Erythroblast (primary cell): Measurements from ENCODE around the gene KLHL29.

Experiments used
- DNase-seq, 2 experiments: peaks; one replicate each; lab custom pipeline; 2025; lab: John Stamatoyannopoulos, UW
- GATA1 ChIP-seq: IDR thresholded peaks from 2 replicates; pipeline ENCODE4 v1.6.1; 2011; ENCODE audit warnings: low read depth, mild to moderate bottlenecking, control low read depth, low read length, moderate library complexity
- POLR2A ChIP-seq: IDR thresholded peaks from 2 replicates; pipeline ENCODE4 v1.6.1; 2011; ENCODE audit warnings: mild to moderate bottlenecking, low read length

The KLHL29 gene

GRCh38 chr2:23606968-23607367, 222.0 kb downstream of the KLHL29 start:
- TF ChIP-seq GATA1: no peak
- no peak for TF ChIP-seq POLR2A
- no peak for DNase-seq

DNA sequence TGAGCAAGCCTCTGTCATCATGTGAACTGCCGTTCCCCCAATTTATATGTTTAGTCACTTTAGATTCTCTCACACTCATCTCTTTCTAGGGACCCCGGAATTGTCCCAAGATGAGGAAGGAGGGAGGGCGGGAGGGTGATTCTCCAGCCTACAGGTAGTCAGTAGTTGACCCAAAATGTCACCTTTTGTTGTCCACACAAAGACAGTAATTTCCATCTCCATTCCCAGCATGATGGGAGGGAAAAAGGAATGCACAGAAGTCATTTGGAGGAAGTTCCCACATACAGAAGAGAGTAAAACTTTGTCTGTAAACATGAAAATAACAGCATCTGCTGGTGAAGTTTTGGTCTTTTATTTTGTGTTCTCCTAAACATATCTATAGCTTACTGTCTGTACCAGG, 222.9 kb downstream of the KLHL29 start:
- no peak for TF ChIP-seq POLR2A
- TF ChIP-seq GATA1: no peak
- DNase-seq: no peak

GRCh38 chr2:23609254-23609653, 224.3 kb downstream of the KLHL29 start:
- TF ChIP-seq POLR2A (no peak), GATA1 (no peak)
- no peak for DNase-seq

DNA sequence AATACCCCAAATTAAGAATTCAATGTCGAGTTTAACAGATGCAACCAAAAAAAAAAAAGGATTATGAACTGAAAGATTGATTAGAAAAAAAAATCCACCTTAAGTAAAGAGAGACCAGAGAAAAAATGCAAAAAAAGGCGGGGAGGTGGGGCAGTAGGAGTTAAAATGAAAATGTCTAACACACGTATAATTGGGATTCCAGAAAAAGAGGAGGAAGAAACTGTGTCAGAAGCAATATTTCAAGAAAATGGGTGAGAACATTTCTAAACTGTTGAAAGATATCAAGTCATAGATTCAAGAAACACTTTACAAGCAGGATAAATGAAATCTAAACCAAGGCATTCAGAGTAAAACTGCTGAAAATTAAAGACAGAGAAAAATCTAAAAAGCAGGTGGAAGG, 226.9 kb downstream of the KLHL29 start:
- no peak for DNase-seq

GRCh38 chr2:23614701-23615100, 229.7 kb downstream of the KLHL29 start:
- no peak for DNase-seq
- no peak for TF ChIP-seq POLR2A
- no peak for TF ChIP-seq GATA1

More for the DNA sequence above, 226.9 kb downstream of the KLHL29 start:
- no peak for TF ChIP-seq GATA1
- no peak for TF ChIP-seq POLR2A

GRCh38 chr2:23615216-23616020, 230.4 kb downstream of the KLHL29 start:
- TF ChIP-seq POLR2A: no peak
- no peak for TF ChIP-seq GATA1
- DNase-seq: no peak

DNA sequence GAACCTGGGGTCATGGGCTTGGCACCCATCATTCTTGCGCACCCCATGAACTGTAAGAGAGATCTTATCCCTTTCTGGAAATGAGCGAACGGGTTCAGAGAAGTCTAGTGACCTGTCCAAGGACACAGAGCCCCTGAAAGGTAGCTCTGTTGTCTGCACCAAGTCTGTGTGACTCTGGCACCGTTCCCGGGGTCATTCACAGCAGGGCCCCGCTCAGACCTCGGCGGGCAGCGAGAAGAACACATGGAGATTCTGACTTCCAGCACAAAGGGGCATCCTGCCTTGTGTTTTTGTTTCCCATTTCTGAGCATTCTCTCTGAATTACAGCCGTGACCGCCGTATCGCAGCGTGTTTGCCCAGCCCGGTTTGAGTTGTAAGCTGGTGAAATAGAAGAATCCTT, 231.7 kb downstream of the KLHL29 start:
- TF ChIP-seq POLR2A (no peak), GATA1 (no peak)
- no peak for DNase-seq

GRCh38 chr2:23617167-23617810, 232.3 kb downstream of the KLHL29 start:
- DNase-seq: no peak
- no peak for TF ChIP-seq GATA1
- no peak for TF ChIP-seq POLR2A

DNA sequence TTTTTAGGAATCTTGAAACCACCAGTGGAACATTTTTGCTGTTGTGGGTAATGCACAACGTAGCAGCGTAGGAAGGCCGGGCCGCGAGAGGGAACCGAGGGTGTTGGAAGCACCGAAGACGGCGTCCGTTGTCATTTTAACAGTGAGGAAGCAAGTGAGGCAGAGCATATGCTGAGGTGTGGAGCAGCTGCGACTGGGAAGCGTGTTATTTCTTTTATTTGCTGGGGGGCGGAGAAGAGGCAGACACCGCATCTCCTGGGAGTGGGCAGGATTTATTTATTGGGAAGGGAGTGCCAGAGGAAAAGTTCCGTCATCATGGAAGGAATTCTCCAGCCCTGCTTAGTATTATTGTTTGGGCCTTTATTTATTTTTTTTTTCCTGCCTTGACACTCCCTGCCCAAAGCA, 232.8 kb downstream of the KLHL29 start:
- TF ChIP-seq POLR2A: no peak
- no peak for TF ChIP-seq GATA1
- DNase-seq: no peak

- TF ChIP-seq GATA1 (no peak), POLR2A (no peak)
- DNase-seq: no peak
Observed at GRCh38 chr2:23618265-23618664, 233.3 kb downstream of the KLHL29 start.

- TF ChIP-seq POLR2A (no peak), GATA1 (no peak)
- DNase-seq: no peak
Observed at GRCh38 chr2:23618794-23619530, 234.0 kb downstream of the KLHL29 start.

DNA sequence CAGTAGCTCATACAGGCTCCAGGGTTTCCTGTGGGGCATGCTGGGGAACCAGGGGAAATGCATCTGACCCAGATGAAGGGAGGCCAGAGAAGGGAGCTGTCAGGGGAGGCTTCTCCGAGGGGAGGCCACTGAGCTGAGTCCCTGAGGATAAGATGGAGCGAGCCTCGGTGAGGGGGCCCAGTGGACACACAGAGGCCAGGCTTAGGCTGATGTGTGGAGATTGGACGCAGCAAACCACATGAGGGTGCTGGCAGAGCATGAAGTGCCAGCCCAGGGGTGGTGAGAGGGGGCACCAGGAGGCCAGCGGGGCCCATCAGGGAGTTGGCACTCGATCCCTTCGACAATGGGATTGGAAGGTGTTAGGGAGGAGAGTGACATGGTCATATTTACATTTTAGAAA, 235.0 kb downstream of the KLHL29 start:
- DNase-seq: no peak
- TF ChIP-seq GATA1 (no peak), POLR2A (no peak)

DNA sequence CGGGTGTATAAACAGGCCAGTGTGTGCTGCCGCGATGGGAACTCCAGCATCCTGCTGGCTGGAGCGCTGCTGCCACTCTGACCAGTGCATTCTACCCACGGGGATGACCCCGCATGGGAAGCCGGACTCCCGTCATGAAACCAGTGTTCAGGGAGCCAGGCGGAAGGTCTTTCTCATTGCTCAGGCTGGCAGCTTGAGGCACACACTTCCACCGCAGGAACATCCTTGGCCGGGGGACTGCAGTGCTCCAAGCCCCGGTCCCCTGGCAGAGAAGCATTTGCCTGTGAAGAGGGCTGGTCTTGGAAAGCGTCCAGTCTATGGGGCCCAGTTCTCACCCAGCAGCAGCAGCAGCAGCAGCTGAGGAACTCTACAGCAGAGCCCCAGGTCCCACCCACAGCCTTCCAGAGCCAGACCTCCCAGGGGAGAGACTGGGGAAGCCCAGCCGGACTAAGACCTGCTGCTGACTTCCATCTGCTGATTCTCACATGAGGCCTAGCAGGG, 235.9 kb downstream of the KLHL29 start:
- DNase-seq: no peak
- TF ChIP-seq POLR2A (no peak), GATA1 (no peak)

DNA sequence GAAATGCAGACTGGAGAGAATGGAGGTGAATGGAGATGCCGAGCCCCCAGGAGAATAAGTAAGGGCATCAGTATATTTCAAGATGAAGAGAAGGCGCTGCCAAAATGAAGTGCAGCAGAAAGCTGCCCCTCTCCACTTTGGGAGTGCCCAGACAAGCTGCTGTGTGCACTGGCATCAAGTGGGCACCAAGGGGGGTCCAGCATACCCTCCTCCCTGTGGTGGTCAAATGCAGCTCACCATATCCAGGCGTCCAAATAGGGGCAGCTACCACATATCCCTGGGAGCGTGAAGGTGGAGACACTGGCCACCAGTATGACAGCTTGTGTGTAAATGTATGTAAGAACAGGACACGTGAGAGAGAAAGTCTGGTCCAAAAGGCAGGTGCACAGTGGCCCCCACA, 236.6 kb downstream of the KLHL29 start:
- TF ChIP-seq GATA1: no peak
- TF ChIP-seq POLR2A: no peak
- DNase-seq: no peak
